Renal cortex interstitium (tissue), 15 donors: Measurements from ENCODE around the gene APRT. TPM values are rescaled to one million over a fixed set of nuclear protein-coding genes. Genes with fewer than 3 reads are reported as not detected.

Experiments used
- DNase-seq, 11 donors: peaks; one replicate each; pipeline ENCODE4 v3.0.0-alpha.2; 2013; ENCODE audit warnings: low read depth in 9 of 11, low spot score in 4 of 11; ENCODE audit errors: extremely low read depth in 1 of 11
- long read RNA-seq, 16 experiments: transcript quantifications; one replicate each; lab custom pipeline, GENCODE V29; 2026
- polyA plus RNA-seq, 3 donors: library from polyadenylated mRNA; unstranded; fragments of 120-200 nt; gene quantifications; one replicate each; pipeline ENCODE4 v1.2.1, GENCODE V29; 2013; ENCODE audit not compliant: insufficient read length in 3 of 3

Gene APRT, protein sequence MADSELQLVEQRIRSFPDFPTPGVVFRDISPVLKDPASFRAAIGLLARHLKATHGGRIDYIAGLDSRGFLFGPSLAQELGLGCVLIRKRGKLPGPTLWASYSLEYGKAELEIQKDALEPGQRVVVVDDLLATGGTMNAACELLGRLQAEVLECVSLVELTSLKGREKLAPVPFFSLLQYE
- 100 to 1,000 TPM in 1 of 3 donors, 10 to 100 TPM in 2; 70.7 to 114 (median 97.3) TPM for polyA plus RNA-seq
- long read RNA-seq, donor 1, transcript APRT-201 (5 exons, 947 nt) = major isoform, 36 of 66 reads
- long read RNA-seq, donor 1, transcript APRT-202 (5 exons, 664 nt) = minor isoform, 19 of 66 reads
- long read RNA-seq, donor 1, partial matches to known transcripts = 0 of 66 reads
- long read RNA-seq, donor 1, other reads (novel, unspliced or antisense) = 6 of 66 reads
- long read RNA-seq, donor 2, transcript APRT-202 (5 exons, 664 nt) = minor isoform, 21 of 92 reads
- long read RNA-seq, donor 2, transcript APRT-201 (5 exons, 947 nt) = major isoform, 51 of 92 reads
- long read RNA-seq, donor 2, partial matches to known transcripts = 0 of 92 reads
- long read RNA-seq, donor 2, other reads (novel, unspliced or antisense) = 16 of 92 reads
- long read RNA-seq, donor 3, transcript APRT-201 (5 exons, 947 nt) = major isoform, 69 of 121 reads
- long read RNA-seq, donor 3, transcript APRT-202 (5 exons, 664 nt) = minor isoform, 25 of 121 reads
- long read RNA-seq, donor 3, partial matches to known transcripts = 0 of 121 reads
- long read RNA-seq, donor 3, other reads (novel, unspliced or antisense) = 22 of 121 reads
- long read RNA-seq, donor 4, transcript APRT-202 (5 exons, 664 nt) = minor isoform, 27 of 92 reads
- long read RNA-seq, donor 4, transcript APRT-201 (5 exons, 947 nt) = major isoform, 44 of 92 reads
- long read RNA-seq, donor 4, partial matches to known transcripts = 0 of 92 reads
- long read RNA-seq, donor 4, other reads (novel, unspliced or antisense) = 18 of 92 reads
- long read RNA-seq, donor 5 = 0 reads
- long read RNA-seq, donor 6, transcript APRT-202 (5 exons, 664 nt) = minor isoform, 21 of 82 reads
- long read RNA-seq, donor 6, transcript APRT-201 (5 exons, 947 nt) = major isoform, 36 of 82 reads
- long read RNA-seq, donor 6, partial matches to known transcripts = 0 of 82 reads
- long read RNA-seq, donor 6, other reads (novel, unspliced or antisense) = 22 of 82 reads
- long read RNA-seq, donor 7, transcript APRT-202 (5 exons, 664 nt) = minor isoform, 26 of 110 reads
- long read RNA-seq, donor 7, transcript APRT-201 (5 exons, 947 nt) = major isoform, 57 of 110 reads
- long read RNA-seq, donor 7, partial matches to known transcripts = 0 of 110 reads
- long read RNA-seq, donor 7, other reads (novel, unspliced or antisense) = 20 of 110 reads
- long read RNA-seq, donor 8 = 0 reads
- long read RNA-seq, donor 9, transcript APRT-202 (5 exons, 664 nt) = minor isoform, 11 of 78 reads
- long read RNA-seq, donor 9, transcript APRT-201 (5 exons, 947 nt) = major isoform, 56 of 78 reads
- long read RNA-seq, donor 9, partial matches to known transcripts = 0 of 78 reads
- long read RNA-seq, donor 9, other reads (novel, unspliced or antisense) = 7 of 78 reads
- long read RNA-seq, donor 10, transcript APRT-202 (5 exons, 664 nt) = minor isoform, 23 of 104 reads
- long read RNA-seq, donor 10, transcript APRT-201 (5 exons, 947 nt) = major isoform, 66 of 104 reads
- long read RNA-seq, donor 10, partial matches to known transcripts = 0 of 104 reads
- long read RNA-seq, donor 10, other reads (novel, unspliced or antisense) = 9 of 104 reads
- long read RNA-seq, donor 11, transcript APRT-201 (5 exons, 947 nt) = major isoform, 42 of 73 reads
- long read RNA-seq, donor 11, transcript APRT-202 (5 exons, 664 nt) = minor isoform, 13 of 73 reads
- long read RNA-seq, donor 11, partial matches to known transcripts = 0 of 73 reads
- long read RNA-seq, donor 11, other reads (novel, unspliced or antisense) = 14 of 73 reads
- long read RNA-seq, donor 12, transcript APRT-202 (5 exons, 664 nt) = minor isoform, 5 of 40 reads
- long read RNA-seq, donor 12, transcript APRT-201 (5 exons, 947 nt) = major isoform, 27 of 40 reads
- long read RNA-seq, donor 12, partial matches to known transcripts = 0 of 40 reads
- long read RNA-seq, donor 12, other reads (novel, unspliced or antisense) = 6 of 40 reads
- long read RNA-seq, donor 13 = 0 reads
- long read RNA-seq, donor 14, transcript APRT-201 (5 exons, 947 nt) = major isoform, 57 of 101 reads
- long read RNA-seq, donor 14, transcript APRT-202 (5 exons, 664 nt) = minor isoform, 24 of 101 reads
- long read RNA-seq, donor 14, partial matches to known transcripts = 5 of 101 reads
- long read RNA-seq, donor 14, other reads (novel, unspliced or antisense) = 11 of 101 reads
- long read RNA-seq, donor 15, transcript APRT-202 (5 exons, 664 nt) = minor isoform, 12 of 45 reads
- long read RNA-seq, donor 15, transcript APRT-201 (5 exons, 947 nt) = major isoform, 25 of 45 reads
- long read RNA-seq, donor 15, partial matches to known transcripts = 5 of 45 reads
- long read RNA-seq, donor 15, other reads (novel, unspliced or antisense) = 0 of 45 reads
- long read RNA-seq, donor 16, transcript APRT-202 (5 exons, 664 nt) = minor isoform, 44 of 233 reads
- long read RNA-seq, donor 16, transcript APRT-201 (5 exons, 947 nt) = major isoform, 126 of 233 reads
- long read RNA-seq, donor 16, partial matches to known transcripts = 7 of 233 reads
- long read RNA-seq, donor 16, other reads (novel, unspliced or antisense) = 46 of 233 reads

DNA sequence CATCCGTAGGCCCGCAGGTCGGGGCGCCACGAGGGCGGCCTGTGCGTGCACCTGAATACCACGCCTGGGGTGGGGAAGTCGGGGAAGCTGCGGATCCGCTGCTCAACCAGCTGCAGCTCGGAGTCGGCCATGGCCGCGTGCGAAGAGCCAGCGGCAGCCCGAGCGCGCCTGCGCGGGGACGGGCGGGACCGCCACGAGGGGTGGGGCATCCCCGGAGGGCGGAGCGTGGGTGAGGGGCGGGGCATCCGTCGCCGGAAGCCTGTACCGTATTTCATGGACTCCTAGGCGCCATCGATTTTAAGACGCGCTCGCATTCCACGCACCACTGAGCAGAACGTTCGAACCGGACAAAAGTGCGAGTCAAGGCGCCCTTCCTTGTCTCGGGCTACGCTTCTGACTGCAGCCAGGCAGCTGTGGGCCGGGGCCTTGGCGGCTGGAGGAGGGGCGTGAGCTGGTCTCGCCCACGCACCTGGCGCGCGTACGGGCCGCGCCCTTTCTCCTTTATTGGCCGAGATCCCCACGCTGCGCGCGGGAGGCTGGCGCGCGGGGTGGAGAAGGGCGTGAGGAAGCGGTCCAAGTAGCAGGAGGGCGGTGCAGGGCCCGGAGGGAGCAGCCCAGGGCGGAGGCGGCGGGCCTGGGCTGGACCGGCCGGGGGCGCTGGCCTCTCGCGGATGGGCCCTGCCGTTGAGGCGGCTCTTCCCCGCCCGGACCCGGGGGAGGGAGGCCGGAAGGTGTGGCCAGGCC, at the start of gene APRT:
TSS of gene APRT (minus strand) at position 160 of the 744 bp plus-strand sequence. CDS start at position 131, 29 bp downstream.
- DNase-seq = peak; percentile 71 to 93 (median 85)

DNA sequence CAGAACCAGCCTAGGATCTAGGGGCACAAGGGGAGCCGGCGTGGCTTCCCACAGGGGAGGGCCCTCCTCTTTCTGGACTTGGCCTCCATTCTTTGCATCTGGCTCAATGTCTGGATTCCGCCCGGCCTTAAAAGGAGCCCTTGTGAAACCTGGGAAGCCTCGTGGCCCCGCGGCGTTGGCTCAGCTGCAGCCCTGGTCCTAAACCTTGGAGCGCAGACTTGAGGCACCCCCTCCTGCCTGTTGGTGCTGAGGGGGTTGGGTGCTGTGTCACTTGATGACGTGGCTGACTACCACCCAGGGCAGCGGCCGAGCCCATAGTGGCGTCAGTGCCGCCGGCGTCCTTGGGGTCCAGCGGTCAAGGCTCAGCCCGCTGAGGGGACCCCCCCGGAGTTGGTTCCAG, 49.6 kb upstream of the APRT start:
- DNase-seq = no peak

DNA sequence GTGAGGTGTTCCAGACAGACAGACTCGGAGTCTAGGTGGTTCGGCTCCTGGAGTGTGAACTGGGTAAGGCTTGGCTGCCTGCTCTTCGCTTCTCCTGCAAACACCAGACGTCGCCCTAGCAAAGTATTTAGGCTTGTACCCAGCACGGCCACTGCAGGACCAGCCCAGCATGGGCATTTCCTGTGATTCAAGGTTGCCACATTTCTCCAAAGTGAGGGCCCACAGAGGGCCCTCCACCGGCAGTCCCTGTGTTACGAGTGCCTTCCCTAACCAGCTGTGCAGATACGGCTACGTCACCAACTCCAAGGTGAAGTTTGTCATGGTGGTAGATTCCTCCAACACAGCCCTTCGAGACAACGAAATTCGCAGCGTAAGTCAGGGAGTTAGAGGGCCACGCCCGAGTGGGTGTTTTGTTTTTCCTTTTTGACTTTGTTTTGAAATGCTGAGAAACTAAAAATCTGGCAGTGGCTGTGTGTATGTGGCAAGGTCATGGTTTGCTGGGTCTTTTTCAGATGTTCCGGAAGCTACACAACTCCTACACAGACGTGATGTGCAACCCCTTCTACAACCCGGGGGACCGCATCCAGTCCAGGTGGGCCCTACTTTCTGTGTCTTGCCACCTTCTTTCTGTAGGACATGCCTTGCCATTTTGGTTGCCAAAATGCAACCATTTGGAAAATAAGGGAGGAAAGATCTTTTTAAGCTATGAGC, 47.8 kb upstream of the APRT start:
- no peak for DNase-seq

DNA sequence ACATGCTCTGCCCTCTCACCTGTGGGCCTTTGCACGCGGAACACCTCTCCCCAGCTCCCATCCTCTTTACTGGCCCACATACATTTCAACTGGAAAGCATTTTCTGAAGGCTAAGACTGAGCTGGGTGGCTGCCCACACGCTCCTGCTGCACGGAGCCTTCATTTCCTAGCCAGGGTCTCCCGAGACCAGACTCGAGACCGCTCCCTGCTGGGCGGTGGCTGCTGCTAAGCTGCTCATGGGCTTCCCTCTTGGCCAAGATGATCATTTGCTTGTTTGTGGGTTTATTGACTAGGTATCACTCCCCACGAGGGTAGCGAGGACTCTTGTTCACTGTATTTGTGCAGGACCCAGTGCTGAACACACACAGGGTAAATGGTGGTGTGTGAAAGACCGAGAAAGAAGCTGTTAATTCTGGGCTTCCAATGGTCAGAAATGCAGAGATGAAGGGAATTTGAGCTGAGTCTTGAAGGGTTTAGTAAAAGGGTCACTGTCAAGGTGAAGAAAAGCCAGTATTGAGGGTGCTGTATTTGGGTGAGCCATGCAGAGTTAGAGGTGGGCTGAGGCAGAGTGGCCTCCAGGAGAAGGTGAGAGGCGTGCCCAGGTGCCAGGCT, 46.1 kb upstream of the APRT start:
- peak in 6 of 11 donors; percentile 33 to 66 (median 47) for DNase-seq

DNA sequence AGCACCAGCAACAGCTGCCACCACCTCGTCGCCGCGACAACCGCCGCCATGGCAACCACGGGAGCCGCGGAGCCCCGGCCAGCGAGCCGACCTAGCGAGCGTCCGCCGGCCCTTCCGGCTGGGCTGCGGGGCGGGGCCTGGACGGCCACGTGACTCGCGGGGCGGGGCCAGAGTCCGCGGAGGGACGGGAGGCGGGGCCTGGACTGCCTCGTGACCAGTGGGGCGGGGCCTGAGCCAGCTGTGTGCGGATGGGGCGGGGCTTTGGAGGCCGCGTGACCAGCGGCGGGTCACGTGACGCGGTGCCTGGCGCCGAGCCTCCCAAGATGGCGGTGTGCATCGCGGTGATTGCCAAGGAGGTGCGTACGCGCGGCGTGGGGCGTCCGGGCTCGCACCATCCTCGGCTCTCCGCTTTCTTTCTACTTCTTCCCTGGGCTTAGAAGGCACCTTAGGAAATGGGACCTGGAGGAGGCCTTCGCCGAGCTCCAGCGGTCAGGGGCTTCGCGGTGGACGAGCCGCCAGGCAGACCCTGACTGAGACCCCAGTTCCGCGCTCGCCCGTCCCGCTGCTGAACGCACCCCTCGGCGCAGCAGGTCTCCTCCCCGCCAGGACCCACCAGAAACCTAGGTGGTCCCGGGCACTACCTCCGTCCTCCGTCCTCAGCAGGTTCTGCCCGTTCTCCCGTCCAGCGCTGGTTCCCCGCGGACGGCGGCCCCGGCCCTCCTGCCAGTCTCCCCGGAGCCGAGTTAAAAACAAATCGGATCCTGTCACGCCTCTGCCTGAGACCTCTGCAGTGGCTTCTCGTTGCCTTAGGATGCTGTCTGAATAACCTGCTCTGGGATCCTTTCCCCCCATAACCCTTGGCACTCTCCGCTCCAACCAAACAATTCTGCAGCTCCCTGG, 45.4 kb upstream of the APRT start, which contains the start of the genes GALNS and TRAPPC2L:
TSS of gene GALNS (minus strand) at position 120 of the 900 bp plus-strand sequence. CDS start at position 50, 70 bp downstream.
TSS of gene TRAPPC2L (plus strand) at position 300 of the 900 bp plus-strand sequence. CDS start at position 324, 24 bp downstream.
- peak; percentile 83 to 97 (median 94) for DNase-seq

DNA sequence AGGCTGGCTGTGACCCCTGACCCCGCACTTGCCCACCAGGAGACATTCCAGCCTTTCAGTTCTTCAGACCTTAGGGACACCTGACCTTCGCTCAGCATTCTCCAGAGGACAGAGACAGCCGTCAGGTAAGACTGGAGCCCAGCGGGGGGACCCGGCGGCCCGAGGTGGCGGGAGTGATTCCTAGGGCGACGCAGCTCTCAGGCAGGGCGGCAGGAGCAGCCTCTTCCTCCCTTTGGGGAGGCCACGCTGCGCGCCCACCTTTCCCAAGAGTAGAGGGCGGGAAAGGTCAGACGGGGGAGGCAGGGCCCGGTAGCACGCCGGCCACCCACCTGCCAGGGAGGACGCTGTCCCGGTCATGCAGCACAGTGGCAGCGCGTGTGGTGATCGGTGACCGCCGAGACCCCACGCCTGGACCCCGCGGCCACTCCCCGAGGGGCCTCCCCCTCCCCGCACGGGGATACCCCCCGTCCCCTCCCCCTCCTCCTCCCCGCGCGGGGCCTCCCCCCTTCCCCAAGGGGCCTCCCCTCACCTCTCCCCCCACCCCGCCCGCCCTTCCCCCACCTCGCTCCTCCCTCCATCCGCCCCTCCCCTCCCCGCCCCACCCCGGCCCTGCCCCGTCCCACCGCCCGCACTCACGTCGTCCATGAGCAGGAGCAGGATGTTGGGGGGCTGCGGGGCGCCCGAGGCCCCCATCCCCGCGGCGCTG, 44.5 kb upstream of the APRT start:
- no peak for DNase-seq

DNA sequence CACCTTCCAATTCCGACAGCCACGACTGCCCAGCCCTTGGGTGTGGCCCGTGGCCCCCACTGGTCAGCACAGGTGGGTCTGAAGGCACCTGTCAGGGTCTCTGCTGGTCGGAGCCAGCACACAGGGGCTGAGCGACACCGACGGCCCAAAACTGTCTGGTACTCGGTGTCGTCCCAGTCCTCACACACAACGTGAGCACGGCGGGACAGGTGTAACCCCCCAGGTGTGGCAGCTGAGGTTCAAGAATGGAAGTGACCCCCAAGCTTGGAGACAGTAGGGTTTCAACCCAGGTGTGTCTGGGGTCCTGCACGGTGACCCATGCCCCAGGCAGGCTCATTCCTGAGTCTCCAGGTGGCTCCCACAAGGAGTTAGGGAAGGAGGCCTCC, 44.0 kb upstream of the APRT start:
- DNase-seq = no peak

DNA sequence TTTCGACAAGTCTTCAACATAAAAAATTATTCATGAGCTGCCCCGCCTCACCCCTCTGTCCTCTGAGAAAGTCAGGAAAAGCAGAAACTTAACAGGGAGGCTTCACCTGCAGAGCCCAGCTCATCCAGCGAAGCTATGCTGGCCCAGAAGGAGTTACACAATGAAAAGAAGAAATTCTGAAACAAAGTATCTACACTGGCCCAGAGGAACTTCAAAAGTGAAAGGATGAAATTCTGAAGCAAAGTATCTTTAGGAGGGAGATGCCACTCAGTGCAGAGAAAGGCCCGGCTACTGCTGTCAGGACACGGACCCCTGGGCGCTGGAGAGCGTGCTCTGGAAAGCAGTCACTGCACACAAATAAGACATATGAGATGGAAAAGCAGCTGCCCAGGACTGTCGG, 43.4 kb upstream of the APRT start:
- no peak for DNase-seq

DNA sequence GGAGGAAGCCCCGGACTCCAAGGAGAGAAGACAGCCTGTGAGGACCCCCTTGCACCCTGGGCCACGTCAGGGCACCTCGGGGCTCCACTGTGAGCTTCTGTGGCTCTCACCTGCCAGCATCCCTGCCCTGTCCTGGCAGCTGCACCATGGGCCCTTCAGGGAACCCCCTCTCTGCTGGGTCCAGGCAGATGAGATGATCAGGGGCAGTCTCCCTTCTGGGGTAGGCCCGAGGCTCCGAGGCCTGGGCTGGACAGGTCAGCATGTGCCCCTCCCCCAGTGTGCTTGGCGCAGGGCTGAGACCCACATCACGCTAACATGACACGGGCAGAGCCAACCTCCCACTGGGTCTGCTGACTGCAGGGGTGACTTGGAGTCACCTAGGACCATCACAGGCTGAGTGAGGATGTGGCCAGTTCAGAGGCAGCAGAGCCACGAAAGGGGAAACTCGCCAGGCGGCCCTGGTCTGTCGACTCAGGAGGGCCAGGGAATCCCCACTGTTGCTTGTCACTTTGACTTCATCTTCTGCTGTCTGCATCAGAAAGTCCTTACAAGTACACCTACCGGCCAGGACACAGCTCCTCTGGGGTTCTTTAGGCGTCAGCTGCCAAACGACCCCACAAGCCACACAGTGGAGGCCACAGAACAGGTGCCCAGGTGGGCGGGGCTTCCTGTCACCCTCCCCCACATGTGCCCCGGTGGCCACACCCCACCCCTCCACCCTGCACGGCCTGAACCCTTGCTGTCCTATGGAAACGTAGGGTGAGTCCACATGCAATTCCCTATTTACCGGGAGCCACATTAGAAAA, 42.8 kb upstream of the APRT start:
- DNase-seq = no peak

DNA sequence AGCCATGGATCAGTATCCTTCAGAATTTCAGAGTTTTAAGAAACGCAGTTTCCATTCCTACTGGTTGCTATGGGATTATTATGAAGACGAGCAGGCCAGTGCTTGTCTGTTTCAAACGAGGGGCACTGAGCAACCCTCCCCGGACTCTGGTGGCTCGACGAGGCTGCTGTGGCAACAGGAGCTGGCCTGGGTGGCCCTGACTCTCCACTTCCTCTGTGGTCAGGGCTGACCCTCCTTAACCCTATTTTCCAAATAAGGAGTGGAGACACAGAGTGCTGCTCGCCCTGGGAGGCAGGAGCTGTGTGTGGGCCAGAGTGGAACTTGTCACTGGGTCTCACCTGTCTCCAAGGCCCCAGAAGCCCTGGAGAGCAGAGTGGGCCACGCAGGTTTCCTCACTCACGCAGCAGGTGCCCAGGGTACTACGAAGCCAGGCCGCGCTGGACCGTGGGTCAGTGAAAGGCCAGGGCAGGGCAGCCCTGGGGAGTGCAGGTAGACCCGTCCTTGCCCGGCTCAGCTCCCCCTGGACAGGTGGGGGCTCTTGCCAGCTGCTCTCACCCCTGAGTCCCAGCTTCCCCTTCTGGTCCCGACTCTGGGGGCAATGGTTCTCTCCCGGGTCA, 41.7 kb upstream of the APRT start:
- no peak for DNase-seq

DNA sequence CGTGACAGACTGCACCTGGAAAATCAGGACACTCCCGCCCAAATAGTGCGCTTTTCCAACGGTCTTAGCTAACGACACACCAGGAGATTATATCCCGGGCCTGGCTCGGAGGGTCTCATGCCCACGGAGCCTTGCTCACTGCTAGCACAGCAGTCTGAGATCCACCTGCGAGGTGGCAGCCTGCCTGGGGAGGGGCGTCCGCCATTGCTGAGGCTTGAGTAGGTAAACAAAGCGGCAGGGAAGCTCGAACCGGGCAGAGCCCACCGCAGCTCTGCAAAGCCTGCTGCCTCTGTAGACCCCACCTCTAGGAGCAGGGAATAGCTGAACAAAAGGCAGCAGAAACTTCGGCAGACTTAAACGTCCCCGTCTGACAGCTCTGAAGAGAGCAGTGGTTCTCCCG, 39.9 kb upstream of the APRT start:
- DNase-seq = no peak
